NCI-H187 (cell line): ENCODE results near the gene ADCY6.
"Not testable (repeated sequence)": the region's sequence is repeated elsewhere in the genome, so short reads cannot be mapped to it uniquely, and the experiment has no call there.

ENCODE experiments used
- DNase-seq, 2 experiments: peaks; one replicate each; lab custom pipeline; 2025; lab: John Stamatoyannopoulos, UW

Gene ADCY6

DNA sequence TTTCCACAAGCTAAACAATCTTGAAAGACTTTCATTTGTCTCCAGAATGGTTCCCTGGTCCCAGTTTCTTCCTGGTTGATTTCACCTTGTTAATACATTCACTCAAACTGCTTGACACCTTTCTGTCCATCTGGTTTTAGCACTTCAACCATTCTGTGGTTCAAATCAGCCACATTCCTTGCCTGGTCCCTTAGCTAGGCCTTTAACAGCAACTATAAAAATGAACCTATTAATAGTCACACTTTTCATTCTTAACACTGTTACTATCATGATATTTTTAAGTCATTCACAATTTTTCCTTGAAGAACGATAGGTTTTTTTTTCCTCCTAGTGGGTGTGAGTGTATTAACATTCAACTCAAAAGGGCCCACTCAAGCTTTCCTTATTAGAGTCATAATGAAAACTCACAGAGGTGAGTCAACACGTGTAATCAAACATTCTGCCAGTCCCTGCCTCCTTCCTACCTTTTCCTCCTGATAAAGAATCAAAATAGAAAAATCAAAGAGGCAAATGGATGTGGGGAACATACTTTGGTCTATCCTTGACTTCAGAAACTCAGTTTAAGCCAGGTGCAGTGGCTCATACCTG lies 38.0 kb downstream of the ADCY6 start:
- DNase-seq, result no peak

DNA sequence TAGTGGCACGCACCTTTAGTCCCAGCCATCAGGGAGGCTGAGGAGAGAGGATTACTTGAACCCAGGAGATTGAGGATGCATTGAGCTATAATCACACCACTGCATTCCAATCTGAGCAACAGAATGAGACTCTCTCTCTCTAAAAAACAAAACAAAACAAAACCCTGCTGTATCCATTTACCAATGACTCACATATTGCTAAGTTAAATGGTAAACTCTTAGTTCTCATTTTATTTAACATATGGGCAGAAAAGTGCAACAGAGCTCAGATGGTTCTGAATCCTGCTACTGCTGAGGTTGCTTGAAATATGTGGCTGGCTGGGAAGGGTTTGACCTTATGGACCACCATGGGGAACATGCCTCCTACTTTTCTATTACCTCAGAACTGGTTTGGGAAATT lies 38.7 kb downstream of the ADCY6 start:
- DNase-seq, result no peak

DNA sequence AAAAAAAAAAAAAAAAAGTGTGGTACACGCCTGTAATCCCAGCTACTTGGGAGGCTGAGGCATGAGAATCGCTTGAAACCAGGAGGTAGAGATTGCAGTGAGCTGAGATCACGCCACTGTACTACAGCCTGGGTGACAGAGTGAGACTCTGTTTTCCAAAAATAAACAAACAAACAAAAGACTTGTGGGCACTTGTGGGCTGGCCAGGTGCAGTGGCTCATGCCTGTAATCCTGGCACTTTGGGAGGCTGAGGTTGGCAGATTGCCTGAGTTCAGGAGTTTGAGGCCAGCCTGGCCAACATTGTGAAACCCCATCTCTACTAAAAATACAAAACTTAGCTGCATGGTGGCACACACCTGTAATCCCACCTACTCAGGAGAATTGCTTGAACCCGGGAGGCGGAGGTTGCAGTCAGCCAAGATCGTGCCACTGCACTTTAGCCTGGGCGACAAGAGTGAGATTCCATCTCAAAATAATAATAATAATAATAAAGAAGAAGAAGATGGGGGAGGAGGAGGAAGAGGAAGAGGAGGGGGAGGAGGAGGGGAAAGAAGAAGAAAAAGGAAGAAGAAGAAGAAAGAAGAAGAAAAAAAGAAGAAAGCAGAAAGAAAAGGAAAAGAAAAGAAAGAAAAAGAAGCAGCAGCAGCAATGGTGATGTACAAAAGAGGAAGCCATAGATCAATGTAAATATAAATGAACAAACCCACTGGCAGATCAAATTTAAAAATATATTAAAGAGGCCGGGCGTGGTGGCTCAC lies 44.5 kb downstream of the ADCY6 start:
- DNase-seq, result no peak

DNA sequence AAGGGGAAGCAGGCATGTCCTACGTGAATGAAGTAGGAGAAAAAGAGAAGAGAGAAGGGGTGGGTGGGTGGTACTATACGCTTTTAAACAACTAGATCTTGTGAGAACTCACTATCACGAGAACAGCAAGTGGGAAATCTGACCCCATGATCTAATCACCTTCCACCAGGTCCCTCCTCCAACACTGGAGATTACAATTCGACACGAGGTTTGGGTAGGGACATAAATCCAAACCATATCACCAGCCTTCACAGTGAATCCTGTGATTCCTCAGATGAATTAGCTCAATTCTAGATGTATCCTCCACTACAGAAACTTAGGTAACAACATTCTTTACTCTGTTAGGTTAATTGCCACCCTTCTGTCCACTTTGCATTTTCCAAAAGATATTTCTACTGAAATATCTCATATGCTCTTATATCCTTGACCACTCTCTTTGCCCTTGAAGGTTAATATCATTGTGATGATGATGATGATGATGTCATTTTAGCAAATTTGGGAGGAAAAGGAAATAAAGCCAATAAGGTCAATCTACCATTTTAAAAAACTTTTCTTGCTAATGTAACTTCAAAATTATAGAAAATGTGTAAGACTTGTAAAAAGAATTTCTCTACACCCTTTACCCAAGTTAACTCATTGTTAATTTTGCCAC lies 49.1 kb downstream of the ADCY6 start:
- DNase-seq, result no peak

DNA sequence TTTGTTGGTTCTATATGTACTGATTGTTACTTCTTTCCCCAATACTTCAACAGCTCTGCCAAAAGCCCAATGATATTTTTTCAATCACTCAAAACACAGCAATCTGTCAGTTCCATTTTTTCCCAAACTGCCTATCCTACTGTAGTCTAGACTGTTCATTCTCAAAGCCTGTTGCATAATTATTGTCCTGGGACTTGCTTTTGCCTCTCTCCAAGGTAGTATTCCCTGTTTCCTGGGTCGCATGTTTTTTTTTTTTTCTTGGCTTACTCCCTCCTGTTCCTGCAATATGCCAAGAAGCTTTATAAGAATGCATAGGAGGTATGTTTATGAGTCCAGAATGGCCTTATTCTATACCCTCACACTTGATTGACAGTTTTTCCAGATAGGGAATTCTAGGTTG lies 52.4 kb downstream of the ADCY6 start:
- DNase-seq, result no peak

DNA sequence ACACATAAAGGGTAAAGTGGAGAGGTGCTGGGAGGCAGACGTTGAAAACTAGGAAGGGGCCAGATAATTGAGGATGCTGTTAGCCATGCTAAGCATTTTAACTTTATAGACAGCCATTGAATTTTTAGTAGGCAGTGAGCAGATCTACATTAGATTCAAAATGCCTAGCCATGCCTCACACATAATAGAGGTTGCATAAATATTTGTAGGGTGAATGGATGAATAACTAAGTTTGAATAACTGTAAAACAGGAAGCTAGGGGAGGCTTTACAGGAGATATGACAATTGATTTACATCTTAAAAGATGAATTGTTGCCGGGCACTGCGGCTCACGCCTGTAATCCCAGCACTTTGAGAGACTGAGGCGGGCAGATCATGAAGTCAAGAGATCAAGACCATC lies 60.1 kb downstream of the ADCY6 start:
- no peak for DNase-seq

DNA sequence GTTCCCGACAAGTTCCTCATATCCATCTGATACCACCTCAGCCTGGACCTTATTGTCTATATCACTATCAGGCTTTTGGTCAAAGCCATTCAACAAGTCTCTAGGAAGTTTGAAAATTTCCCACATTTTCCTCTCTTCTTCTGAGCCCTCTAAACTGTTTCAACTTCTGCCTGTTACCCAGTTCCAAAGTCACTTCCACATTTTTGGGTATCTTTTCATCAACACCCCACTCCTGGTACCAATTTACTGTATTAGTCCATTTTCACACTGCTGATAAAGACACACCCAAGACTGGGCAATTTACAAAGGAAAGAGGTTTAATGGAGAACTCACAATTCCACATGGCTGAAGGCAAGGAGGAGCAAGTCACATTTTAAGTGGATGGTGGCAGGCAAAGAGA lies 68.2 kb downstream of the ADCY6 start:
- DNase-seq, result not testable (repeated sequence)

DNA sequence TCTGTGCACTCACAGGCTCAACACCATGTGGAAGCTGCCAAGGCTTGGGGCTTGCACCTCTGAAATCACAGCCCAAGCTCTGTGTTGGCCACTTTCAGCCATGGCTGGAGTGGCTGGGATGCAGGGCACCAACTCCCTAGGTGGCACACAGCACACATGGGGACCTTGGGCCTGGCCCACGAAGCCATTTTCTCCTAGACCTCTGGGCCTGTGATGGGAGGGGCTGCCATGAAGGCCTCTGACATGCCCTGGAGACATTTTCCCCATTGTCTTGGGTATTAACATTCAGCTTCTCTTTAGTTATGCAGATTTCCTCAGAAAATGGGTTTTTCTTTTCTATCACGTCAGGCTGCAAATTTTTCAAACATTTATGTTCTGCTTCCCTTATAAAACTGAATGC lies 68.7 kb downstream of the ADCY6 start:
- not testable (repeated sequence) for DNase-seq

DNA sequence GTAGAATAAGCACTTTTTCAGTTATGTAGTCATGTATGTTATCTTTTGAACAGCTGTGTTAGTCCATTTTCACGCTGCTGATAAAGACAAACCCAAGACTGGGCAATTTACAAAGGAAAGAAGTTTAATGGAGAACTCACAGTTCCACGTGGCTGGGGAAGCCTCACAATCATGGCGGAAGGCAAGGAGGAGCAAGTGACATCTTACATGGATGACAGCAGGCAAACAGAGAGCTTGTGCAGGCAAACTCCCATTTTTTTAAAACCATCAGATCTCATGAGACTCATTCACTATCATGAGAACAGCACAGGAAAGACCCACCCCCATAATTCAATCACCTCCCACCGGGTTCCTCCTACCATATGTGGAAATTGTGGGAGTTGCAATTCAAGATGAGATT lies 69.9 kb downstream of the ADCY6 start:
- DNase-seq, result not testable (repeated sequence)

DNA sequence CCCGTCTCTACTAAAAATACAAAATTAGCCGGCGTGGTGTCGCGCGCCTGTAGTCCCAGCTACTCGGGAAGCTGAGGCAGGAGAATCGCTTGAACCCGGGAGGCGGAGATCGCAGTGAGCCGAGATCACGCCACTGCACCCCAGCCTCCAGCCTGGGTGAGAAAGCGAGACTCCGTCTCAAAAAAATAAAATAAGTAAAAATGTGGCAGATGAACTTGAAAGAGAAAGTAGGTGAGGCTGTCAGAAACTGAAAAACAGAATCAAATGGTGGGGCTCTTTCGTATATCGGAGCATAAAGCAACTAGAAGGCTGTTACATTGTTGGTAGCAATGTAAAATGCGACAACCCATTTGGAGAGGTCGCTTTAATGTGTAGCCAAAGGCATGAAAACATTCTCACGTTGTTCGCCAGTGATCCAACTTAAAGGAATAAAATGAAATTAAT lies 71.6 kb downstream of the ADCY6 start:
- no peak for DNase-seq

DNA sequence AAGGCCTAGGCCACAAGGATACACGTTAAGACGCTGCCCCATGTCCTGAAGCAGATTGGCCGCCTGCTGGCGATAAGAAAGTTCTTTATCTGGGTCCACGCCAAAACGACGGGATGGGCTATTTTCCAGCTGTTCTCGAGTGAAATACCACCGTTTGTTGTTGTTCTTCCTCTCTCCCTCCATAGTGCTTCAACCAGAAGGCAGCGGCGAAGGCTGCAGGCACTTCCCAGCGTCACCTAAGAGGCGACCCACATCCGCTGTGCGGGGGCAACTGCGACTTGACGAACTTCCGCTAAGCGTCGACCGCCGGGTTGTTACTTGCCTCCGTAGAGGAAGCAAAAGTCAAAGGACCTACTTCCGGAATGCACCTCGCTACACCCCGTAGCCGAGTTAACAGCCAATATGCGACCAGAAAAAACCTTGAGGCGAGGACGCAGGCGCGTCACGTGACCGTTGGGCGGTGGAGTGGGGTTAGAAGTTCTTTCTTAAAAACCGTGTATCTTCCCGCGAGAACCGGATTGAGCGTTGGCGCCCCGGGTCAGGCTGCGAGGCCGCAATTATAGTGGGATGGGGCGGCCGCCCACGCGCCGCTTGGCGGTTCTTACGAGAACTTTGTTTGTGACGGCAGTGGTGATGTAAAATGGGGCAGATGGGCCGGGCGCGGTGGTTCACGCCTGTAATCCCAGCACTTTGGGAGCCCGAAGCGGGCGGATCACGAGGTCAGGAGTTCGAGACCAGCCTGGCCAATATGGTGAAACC lies 72.2 kb downstream of the ADCY6 start, which contains the start of gene CCNT1:
CCNT1 (minus strand) TSS at position 215 of the 759 bp plus-strand sequence; CDS start at position 183, 32 bp downstream.
- peak; percentile 96 to 99 for DNase-seq
